ENCODE measurements around the gene LILRB4.
"Not testable (repeated sequence)": the region's sequence is repeated elsewhere in the genome, so short reads cannot be mapped to it uniquely, and the experiment has no call there.

Gene LILRB4

DNA sequence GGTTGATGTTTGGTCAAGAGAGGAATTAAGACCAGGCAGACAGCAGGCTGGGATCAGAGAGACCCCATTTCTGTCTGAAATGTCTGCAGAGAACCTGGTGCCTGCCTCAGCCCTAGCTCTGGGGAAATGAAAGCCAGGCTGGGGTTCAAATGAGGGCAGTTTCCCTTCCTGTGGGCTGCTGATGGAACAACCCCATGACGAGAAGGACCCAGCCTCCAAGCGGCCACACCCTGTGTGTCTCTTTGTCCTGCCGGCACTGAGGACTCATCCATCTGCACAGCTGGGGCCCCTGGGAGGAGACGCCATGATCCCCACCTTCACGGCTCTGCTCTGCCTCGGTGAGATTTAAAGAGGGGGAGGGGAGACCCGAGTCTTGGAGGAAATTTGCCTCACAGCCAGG, at the start of gene LILRB4:
LILRB4 (plus strand) TSS at position 256 of the 400 bp plus-strand sequence; CDS start at position 305, 49 bp downstream.
- peak in 7 of 14 donors; percentile 9 to 52 (median 19) for DNase-seq

DNA sequence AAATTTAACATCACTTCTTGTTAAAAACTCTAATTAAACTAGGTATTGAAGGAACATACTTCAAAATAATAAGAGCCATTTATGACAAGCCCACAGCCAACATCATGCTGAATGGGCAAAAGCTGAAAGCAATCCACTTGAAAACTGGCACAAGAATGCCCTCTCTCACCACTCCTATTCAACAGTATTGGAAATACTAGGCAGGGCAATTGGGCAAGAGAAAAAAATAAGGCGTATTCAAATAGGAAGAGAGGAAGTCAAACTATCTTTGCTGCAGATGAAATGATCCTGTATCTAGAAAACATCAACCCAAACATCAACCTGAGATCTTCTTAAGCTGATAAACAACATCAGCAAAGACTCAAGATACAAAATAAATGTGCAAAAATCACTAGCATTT, 48.1 kb upstream of the LILRB4 start:
- DNase-seq = no peak

DNA sequence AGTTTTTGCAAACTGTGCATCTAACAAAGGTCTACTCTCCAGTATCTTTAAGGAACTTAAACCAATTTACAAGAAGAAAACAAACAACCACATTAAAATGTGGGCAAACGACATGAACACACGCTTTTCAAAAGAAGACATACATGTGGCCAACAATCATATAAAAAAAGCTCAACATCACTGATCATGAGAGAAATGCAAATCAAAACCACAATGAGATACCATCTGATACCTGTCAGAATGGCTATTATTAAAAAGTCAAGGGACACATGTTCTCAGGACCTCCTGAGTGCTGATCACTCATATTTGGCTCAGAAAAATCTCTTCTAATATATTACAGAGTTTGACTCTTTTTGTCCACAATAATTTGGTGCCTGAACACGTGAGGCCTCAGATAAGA, 46.7 kb upstream of the LILRB4 start:
- DNase-seq = no peak

DNA sequence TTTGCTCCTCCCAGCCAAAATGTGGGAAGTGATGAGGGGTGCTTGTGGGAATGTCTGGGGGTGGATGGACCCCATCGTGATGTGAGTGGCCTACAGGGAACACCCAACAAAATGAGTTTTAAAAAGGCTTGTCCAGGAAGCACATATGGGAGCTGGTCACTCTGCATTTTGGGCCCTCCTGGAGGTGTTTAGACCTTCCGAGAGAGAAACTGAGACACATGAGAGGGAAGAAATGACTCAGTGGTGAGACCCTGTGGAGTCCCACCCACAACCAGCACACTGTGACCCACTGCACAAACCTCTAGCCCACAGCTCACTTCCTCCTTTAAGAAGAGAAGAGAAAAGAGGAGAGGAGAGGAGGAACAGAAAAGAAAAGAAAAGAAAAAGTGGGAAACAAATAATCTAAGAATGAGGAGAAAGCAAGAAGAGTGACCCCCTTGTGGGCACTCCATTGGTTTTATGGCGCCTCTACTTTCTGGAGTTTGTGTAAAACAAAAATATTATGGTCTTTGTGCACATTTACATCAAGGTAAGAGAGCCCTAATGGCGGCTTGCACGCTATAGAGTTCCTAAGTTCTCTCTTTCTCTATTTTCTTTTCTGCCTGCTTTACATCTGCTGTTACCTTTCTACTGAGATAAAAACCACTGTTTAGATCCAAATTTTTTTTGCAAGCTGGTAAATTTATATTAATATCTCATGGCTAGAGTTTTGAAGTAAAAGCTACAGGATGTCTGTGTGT, 45.8 kb upstream of the LILRB4 start:
- DNase-seq = peak in 2 of 14 donors; percentile 1 to 11

DNA sequence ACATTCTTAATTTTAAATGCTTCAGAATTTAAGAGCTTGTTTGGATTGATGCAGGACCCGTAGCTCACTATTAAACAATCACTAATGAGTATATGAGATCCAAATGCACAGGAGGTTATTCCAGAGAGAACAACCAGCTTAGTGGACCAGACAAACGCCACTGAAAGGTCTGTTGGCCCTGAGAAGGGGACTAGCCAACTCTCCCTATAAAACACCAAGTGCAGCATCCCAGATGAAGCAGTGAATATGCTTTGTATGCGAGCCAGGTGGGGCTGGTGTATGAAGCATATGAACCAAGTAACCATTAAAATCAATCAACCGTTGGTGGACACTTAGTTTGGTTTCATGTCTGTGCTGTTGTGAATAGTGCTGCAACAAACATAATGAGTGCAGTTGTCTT, 42.3 kb upstream of the LILRB4 start:
- no peak for DNase-seq

DNA sequence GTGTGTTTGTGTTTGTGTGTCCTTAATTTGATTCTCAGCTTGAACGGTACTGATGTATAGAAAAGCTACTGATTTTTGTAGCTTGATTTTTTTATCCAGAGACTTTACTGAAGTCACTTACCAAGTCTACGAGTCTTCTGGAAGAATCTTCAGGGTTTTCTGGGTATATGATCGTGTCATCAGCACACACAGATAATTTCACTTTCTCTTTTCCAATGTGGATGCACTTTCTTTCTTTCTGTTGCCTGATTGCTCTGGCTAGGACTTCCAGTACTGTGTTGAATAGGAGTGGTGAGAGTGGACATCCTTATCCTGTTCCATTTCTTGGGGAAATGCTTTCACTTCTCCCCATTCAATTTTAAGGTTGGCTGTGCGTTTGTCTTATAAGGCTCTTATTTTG, 40.4 kb upstream of the LILRB4 start:
- DNase-seq = no peak

DNA sequence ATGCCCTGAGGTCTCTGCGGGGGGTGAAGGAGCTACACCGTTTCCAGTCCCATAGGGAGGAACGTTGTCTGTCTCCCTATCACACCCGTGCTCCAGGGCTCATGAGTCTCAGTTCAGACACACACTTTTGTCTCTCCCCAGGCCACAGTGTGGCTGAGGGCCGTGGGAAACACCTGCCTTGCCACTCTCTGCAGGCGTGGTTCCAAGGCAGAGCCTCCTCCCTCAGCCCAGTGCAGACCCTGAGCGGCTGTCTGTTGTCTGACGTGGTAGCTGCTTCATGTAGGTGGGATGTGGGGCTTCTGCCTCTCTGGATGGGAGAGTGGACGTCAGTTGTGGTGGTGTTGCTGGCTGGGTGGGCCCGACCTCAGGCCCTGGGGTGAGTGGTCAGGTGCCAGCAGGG, 38.6 kb upstream of the LILRB4 start:
- not testable (repeated sequence) for DNase-seq

DNA sequence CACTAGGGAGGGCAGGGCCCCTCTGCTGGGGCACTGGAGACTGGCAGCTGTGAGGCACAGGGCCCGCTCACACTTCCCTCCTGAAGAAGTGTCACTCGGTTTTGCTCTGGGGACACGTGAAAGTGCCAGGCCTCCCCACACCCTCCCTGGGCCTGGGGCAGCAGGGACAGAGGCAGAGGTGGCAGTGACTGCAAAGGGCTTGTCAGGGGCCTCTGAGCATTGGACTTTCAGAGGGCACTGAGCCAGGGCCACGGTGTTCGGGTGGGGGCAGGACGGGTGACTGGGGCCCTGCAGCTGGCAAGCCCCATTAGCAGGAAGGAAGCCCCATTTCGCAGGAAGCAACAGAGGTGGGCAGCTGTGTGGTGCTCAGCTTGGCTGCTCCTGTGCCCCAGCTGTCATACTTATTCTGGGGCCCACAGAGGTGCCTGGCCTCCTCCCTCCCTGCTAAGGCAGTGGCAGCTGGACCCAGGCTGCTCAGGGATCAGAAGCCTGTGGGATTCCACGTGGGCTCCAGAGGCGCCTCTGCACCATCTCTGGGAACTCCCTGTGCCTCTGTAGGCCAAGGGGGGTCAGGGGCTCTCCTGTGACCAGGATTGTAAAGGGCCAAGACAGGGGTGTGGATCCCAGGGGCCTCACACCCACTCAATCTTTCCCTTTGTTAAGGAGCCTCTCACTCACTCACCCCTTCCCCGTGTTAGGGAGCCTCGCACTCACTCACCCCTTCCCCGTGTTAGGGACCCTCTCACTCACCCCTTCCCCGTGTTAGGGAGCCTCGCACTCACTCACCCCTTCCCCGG, 37.7 kb upstream of the LILRB4 start:
- DNase-seq = not testable (repeated sequence)

DNA sequence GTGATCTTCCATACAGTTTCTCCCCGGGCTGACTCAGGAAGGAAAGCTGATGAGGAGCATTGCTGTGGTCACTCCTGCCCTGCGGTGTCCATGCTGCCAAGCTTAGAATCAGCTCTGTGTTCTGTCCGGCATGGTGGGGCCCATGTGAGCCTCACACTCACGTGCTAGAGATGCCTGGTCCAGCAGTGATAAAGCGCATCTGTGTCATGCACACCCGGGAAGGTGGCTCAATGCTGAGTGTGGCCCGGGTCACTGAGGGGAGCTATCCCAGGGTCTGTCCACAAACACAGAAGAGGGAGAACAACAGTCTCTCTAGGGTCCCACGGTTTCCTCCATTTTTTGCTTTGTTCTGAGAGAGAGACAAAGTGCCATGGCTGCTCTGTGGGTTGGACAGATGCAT, 36.0 kb upstream of the LILRB4 start:
- no peak for DNase-seq

DNA sequence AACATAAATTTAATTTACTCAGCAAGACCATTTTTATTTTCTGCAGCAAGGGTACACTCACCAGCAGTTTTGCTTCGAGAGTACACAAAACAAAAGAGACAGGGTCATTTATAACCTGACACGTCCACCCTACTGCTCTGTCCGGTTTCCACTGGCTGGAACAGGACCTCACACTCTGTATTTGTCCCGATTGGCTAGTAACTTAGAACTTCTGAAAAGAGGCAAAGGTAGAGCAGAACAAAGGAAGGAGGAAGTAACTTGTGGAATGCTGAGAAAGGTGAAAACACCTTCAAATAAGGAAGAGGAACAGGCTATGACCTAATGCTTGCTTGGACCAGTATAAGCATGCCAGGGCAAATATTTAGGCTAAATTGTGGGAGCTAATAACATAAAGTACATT, 34.9 kb upstream of the LILRB4 start:
- not testable (repeated sequence) for DNase-seq

DNA sequence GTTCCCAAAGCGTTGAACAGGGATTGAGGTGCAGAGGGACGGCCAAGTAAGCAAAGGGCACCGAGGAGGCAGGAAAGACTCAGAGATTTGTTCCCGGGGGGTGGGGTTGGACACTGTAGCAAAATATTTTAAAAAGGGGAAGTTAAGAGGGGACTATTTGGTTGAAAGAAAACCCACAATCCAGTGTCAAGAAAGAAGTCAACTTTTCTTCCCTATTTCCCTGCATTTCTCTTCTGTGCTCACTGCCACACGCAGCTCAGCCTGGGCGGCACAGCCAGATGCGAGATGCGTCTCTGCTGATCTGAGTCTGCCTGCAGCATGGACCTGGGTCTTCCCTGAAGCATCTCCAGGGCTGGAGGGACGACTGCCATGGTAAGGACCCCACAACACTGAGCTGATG, 32.5 kb upstream of the LILRB4 start, which contains the start of gene LILRB1:
LILRB1 (plus strand) TSS at position 223 of the 400 bp plus-strand sequence. CDS start 590 bp downstream, outside the sequence.
- peak in 2 of 14 donors; percentile 19 to 39 for DNase-seq

DNA sequence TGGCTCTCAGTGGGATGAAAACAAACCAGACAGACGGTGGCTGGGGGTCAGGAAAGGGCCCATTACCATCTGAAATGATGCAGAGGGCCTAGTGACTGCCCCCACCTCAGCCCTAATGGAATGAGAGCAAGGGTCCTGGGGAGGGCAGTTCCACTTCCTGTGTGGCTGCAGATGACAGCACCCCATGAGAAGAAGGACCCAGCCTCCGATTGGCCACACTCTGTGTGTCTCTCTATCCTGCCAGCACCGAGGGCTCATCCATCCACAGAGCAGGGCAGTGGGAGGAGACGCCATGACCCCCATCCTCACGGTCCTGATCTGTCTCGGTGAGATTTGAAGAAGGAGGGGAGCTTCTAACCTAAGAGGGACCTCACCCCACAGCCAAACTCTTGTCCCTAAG, 32.0 kb upstream of the LILRB4 start:
- peak in 1 of 14 donors; percentile 49 for DNase-seq

DNA sequence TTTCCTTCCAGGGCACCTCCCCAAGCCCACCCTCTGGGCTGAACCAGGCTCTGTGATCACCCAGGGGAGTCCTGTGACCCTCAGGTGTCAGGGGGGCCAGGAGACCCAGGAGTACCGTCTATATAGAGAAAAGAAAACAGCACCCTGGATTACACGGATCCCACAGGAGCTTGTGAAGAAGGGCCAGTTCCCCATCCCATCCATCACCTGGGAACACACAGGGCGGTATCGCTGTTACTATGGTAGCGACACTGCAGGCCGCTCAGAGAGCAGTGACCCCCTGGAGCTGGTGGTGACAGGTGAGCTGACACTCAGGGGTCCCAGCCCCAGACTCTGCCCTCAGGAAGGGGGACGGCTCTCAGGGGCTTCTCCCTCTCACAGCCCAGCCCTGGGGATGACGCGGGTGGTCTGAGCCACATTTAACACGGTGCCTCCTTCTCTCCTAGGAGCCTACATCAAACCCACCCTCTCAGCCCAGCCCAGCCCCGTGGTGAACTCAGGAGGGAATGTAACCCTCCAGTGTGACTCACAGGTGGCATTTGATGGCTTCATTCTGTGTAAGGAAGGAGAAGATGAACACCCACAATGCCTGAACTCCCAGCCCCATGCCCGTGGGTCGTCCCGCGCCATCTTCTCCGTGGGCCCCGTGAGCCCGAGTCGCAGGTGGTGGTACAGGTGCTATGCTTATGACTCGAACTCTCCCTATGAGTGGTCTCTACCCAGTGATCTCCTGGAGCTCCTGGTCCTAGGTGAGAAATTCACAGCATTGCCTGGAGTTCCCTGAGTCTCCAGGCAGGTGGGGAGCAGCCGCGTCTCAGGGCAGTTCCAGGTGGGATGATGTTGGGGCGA, 31.1 kb upstream of the LILRB4 start:
- DNase-seq = not testable (repeated sequence)

DNA sequence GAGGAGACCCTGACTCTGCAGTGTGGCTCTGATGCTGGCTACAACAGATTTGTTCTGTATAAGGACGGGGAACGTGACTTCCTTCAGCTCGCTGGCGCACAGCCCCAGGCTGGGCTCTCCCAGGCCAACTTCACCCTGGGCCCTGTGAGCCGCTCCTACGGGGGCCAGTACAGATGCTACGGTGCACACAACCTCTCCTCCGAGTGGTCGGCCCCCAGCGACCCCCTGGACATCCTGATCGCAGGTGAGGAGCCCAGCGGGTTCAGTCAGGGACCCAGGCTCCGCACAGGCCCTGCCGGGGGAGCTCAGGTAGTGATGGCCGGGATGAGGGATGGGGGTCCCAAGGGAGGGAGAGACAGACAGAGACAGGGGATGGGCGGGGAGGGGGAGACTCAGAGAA, 30.3 kb upstream of the LILRB4 start:
- DNase-seq = not testable (repeated sequence)

DNA sequence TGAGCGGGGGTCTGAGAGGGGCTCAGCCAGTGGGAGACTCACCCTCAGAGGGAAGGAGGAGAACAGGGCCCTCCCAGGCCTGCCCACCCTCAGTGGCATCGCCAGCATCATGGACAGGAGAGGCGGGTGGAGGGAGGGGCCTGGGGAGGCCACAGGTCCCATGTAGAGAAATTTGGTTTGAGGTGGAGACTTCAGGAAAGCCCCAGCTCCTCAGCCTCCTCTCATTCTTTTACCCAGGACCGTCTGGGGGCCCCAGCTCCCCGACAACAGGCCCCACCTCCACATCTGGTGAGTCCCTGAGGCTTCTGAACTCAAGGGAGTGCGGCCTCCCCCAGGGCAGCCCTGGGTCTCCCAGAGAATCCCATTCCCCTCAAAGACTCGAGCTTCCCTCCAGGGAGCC, 29.4 kb upstream of the LILRB4 start:
- no peak for DNase-seq

DNA sequence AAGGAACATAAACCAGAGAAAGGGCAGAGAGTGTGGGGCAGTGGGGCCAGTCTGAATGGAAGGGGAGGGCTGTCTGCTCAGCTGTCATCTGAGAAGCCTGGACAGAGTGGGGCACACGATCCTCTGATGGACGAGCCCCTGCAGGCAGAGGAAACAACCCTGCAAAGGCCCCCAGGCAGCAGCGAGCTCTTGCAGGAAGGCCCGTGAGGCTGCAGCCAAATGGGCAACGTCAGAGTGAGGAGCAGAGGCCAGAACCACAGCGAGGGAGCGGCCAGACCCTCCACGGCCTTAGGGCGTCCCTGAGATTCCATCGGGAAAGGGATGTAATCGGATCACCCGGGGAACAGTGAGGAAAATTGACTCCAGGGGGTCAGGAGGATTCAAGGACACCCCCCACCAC, 26.7 kb upstream of the LILRB4 start:
- DNase-seq = not testable (repeated sequence)

DNA sequence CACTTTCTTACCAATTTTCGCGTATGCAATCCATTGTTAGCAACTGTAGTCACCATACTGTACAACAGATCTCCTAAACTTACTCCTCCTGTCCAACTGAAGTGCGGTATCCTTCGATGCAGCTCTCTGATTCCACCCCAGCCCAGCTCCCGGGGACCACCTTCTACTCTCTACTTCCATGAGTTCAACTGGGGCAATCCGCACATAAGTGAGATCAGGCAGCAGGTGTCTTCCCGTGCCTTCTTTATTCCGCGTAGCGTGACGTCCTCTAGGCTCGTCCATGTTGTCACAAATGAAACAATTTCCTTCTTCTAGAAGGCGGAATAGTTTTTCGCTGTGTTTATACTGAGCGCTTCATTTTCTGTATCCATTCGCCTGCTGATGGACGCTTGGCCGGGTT, 24.1 kb upstream of the LILRB4 start:
- DNase-seq = no peak

DNA sequence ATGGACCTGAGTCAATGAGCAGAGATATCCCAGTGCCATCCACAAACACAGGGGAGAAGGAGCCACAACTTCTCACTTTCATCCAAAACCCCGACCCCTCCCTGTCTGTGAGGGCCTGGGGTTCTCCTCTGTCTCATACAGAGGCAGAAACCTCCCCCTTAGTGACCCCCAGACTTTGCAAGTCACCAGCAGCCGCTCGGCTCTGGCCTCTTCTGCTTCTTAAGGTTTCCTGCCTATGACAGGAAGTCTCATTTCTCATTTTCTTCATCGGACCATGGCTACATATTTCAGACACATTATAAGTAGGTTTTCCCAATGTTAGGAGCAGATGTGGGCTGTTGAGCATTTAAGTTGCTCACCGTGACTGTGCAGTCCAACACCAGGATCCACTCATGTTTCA, 19.8 kb upstream of the LILRB4 start:
- not testable (repeated sequence) for DNase-seq

DNA sequence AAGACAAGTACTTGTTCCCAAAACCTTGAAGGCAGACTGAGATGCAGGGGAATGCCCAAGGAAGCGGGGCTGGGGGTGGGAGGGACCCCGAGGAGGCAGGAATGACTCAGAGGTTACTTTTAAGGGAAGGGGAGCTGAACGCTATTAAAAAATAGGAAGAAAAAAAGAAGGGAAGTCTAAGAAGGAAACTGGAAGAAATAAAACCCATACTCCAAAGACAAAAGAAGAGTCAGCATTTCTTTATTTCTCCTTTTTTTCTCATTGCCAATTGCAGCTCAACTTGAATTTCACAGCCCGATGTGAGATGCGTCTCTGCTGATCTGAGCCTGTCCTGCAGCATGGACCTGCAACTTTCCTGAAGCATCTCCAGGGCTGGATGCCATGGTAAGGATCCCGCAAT, 19.2 kb upstream of the LILRB4 start:
- not testable (repeated sequence) for DNase-seq

DNA sequence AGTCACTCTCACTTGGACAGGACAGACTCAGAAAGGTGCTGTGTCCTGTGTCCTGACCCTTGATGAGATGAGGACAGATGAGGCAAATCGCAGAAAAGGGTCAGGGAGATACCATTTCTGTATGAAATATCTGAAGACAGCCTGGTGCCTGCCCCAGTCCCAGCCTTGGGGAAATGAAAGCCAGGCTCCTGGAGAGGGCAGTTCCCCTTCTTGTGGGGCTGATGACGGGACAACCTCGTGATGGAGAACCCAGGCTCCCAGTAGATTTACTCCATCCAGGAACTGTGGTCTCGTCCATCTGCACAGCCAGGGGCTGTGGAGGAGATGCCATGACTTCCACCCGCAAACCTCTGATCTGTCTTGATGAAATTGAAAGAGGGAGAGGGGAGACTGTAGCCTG, 18.7 kb upstream of the LILRB4 start:
- peak in 6 of 14 donors; percentile 4 to 32 (median 14) for DNase-seq

DNA sequence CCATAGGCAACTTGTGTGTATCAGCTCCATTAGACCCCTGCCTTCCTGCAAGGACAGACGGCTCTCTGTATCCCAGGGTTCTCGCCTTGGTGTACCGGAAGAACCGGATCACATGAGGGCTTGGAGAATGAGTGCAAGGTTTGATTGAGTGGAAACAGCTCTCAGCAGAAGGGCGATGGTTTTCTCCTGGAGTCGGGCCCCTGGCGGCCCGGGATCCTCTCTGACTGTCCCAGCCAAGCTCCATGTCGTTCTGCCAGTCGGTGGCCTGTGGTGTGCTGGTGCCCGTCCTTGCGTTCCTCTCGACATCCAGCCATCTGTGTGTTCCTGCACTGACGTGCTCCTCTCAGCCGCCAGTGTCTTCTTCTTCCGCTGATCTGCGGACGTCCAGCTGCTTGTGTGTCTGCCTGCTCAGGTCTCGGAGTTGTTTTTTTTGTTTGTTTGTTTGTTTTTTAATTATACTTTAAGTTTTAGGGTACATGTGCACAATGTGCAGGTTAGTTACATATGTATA, 16.4 kb upstream of the LILRB4 start:
- DNase-seq = no peak

DNA sequence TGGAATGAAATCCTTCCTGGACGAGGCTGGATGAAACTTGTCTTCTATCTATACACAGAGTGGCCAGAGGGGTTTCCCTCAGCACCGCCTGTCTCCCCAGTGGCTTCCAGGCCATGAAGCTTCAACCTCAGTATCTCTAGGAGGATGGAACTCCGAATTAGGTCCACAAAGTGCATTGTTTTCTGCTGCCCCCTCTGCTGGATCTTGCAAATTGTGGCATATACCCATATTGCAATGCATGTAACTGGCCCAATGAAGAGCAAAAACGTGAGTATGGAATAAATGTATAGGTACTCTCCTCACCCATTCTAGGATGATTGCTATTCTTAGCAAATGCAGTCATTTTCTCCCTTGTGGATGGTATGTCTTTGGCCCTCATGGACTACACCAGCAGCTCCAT, 14.7 kb upstream of the LILRB4 start:
- DNase-seq = no peak
